Activated effector memory CD4-positive, alpha-beta T cell treated with Interleukin-2 at 50 U/mL for 16 hours (primary cell): ENCODE results near the gene GID8.
"Not testable (repeated sequence)": the region's sequence is repeated elsewhere in the genome, so short reads cannot be mapped to it uniquely, and the experiment has no call there.

Experiments
- DNase-seq: peaks from one replicate; pipeline ENCODE4 v3.0.0-alpha.2; 2020

The GID8 gene

DNA sequence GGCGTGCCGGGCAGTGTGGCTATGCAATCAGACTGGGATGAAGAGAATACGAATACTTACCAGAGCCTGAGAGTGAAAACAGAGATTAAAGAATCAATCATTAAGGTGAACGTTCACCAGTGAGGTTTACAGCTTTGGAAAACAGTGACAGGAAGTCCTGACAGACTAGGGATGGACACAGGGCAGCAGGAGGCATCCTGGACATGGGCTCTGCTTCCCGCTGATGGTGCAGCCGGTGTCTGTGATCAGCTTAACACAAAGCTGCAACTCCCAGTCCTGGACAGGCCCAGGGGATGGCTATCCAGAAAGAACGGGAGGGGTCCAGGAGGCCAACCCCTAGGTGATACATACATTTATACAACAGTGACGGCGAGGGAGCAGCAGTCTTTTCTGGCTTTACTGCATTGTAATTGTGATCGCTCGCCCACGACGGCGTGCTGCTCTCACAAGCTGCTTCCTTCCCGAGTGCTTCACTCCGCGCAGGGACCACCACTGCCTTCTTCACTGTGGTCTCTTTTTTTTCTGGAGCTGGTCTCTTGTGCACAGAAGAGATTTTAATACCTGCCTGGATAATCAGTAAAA is 32.3 kb upstream of the GID8 start:
- DNase-seq = no peak

DNA sequence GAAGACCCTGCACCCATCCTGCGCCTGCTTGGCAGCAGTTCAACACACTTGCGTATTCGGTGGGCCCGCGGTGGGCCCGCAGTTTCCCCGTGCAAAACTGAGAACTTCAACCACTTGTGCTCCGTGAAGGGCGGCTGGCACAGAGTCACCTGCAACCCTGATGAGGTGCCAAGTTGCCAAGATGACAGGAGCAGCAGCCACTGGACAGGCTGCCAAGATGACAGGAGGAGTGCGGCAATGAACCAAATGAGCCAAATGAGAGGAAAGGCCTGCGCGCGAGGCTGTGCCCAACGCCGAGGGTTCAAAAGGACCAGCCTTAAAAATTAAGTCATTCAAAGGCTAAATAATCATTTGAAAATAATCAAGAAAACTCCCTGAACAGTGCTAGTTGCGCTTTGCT is 31.7 kb upstream of the GID8 start:
- DNase-seq = no peak

GRCh38 chr20:62906647-62907375 is 31.1 kb upstream of the GID8 start:
- no peak for DNase-seq

DNA sequence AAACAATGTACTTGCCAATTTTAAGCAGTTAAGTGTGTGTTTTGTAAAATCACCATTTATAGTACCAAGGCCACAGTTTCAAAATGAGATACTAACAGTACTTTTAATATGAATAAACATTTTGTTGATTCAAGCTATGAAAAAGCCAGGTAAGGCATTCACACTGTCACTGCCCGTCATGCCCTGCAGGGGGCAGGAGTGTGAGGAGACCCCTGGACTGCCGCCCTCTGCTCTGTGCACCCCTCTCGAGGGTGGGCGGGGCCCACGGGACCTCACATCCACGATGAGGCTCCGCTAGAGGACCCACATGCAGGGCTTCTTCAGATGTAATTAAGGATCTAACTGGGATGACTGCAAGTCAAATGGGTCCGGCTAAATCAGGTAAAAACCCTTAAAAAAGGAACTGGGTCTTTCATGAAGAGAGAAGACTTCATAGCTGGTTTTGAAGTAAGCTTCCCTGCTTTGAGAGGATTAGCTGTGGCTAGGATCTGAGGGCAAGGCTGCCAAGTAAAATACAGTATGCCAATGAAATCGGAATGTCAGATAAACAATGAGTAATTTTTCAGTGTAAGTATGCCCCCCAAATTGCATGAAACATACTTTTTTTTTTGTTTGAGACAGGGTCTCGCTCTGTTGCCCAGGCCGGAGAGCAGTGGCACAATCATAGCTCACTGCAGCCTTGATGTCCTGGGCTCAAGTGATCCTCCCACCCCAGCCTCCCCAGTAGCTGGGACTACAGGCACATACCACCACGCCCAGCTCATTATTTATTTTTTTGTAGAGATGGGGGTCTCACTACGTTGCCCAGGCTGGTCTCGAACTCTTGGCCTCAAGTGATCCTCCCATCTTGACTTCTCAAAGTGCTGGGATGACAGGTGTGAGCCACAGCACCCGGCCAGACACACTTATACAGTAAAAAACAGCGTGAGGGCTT is 30.3 kb upstream of the GID8 start:
- DNase-seq = no peak

DNA sequence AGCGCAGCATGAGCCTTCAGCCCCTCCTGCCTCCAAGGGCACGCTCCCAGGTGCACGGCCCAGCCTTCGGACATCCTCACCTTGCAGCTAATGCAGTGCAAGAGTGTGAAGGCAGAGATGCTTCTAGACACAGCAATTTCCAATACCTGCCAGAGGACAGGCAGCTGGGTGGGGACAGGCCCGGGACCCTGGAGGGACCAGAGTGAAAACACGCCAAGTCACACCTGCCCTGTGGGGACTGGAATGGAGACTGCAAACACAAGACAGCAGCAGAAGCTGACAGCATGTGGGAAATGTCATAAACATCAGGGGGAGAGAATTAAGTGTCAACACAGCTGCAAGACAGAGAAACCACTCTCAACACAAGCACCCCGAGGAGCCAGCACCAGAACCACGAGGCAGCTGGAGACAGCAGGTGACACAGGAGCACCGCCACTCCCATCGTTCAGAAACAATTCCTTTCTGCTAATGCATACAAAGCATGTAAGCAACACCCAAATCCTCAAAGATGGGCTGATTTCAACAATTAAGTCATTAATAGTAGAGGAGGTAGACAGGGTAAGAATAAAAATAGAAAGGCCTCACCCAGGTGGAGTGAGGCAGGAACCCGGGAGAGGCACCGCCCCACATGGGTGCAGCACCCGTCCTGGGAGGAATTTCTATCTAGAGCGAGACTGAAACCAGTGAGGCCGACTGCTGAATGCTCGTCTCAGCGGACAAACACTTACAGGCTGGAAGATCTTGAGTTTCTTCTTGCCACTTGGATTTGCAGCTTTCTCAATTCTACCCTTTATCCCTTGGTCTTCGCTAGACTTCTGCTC is 28.8 kb upstream of the GID8 start:
- no peak for DNase-seq

GRCh38 chr20:62910217-62910766 is 27.7 kb upstream of the GID8 start:
- DNase-seq = no peak

DNA sequence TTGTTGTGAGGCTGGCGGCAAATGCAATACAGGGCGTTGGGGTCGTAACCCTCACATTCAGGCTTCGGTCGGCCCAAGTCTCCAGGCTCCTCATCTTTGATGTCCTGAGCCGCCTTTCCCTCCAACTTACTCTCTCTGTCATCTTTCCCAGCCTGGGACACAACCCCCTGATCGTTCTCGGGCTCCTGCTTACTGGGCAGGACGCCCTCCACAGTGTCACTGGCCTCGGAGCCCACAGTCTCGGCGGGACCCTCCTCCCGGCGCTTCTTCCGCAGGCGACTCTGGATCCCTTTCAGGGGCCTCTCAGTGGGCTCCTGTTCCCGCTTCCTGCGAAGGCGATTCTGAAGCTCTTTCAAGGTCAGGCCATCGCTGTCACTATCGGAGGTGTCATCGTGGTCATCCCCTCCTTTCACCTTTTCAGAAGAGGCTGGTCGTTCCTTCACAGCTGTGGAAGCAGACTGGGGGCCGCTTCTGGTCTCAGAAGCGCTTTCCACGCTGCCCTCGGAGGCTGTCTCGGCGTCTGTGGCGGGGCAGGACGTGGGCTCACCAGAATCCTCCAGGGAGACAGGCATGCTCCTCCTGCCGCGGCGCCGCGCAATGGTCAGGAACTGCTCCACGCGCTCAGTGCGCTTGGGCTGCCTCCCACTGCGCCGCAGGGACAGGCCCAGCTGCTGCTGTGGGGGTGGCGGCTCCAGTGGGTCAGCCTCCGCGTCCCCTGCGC is 27.0 kb upstream of the GID8 start:
- no peak for DNase-seq

DNA sequence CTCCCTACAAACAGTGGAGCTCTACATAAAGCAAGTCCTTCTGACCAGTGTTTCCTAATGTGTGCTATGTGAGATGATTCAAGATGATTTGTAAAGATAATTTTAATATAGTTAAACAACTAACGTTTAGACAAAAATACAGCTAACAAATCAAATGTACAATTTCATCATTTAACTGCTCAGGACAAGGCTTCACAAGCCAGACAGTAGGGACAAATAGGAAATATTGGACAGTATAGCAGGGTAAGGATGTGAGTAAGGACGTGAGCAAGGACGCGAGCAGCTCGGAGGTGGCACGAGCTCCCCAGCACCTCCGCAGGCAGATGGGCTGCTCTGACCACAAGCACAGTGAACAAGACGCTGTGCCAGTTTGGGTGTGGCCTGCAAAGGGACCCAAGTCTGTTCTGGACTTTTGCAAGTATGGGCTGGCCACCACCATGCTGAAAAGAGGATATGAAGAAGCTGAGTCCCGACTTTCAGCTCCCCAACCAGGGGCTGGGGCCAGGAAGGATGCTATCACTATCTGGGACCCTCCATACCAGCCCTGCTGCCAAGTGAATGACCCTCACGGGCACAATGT is 26.2 kb upstream of the GID8 start:
- no peak for DNase-seq

GRCh38 chr20:62913043-62913630 is 24.8 kb upstream of the GID8 start:
- DNase-seq = no peak

- DNase-seq = no peak
These were observed 23.5 kb upstream of the GID8 start for GRCh38 chr20:62914436-62914835.

DNA sequence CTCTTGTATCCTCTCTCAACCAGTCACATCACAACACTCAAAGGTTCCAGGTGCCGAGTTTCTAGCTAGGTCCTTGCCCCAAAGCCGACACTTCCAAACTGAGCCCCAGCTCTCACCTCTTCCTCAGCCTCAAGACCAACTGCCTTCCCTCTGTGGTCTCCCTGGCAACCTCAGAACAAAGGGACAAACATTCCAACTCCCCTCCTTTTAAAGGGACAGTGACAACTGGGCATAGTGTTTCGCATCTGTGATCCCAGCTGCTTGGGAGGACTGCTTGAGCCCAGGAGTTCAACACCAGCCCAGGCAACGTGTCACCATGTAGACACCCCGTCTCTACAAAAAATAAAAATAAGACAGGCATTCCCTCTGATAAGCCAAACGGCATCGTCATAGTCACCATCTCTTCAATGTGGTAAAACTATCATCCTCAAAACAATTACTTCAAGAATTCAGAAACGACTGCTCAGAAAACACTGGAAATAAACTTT is 22.9 kb upstream of the GID8 start:
- DNase-seq = no peak

DNA sequence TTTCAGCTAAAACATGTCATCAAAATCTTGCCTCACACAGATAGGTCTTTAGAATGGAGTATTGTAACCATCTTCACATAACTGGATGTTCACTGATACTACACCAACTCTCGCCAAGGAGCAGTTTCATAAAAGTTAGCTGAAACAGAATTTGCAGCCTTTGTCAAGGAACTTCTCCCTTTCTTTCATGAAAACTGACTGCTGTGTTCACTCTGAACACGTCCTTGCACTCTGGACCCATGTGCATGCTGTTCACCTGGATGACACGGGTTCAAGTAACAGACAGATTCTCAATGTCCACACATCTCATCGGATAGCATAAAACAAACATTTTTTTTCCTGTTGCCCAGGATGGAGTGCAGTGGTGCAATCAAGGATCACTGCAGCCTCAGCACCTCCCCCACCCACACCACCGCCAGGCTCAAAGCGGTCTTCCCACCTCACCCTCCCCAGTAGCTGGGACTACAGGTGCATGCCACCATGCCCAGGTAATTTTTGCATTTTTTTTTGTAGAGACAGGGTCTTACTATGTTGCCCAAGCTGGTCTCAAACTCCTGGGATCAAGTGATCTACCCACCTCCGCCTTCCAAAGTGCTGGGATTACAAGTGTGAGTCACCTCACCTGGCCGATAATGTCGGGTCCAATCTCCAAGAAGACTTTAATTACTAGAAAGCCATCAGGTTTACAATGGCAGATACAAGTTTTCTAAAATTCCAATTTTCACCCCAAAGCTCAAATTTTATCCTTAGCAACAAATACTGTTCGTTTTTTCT is 21.1 kb upstream of the GID8 start:
- no peak for DNase-seq

GRCh38 chr20:62917720-62918119 is 20.2 kb upstream of the GID8 start:
- no peak for DNase-seq

- DNase-seq = no peak
These were observed 19.8 kb upstream of the GID8 start for GRCh38 chr20:62918147-62918546.

DNA sequence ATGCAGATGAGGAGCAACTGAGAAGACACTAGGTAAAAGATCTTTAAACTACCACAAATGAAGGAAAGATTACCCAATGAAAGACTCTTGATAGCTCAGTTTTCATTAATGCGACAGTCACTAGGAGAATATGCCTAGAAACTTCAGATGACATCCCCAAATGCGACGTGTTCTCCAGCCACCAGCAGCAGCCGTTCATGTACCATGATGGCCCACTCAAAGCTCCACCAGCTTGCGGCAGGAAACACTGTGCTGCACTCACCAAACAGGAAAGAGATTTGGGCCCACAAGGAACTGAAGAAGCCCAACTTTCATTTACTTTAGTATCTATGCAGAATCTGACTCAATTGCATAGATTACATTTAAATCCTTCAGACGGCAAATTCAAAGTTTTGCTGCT is 19.1 kb upstream of the GID8 start:
- DNase-seq = peak; percentile 35

DNA sequence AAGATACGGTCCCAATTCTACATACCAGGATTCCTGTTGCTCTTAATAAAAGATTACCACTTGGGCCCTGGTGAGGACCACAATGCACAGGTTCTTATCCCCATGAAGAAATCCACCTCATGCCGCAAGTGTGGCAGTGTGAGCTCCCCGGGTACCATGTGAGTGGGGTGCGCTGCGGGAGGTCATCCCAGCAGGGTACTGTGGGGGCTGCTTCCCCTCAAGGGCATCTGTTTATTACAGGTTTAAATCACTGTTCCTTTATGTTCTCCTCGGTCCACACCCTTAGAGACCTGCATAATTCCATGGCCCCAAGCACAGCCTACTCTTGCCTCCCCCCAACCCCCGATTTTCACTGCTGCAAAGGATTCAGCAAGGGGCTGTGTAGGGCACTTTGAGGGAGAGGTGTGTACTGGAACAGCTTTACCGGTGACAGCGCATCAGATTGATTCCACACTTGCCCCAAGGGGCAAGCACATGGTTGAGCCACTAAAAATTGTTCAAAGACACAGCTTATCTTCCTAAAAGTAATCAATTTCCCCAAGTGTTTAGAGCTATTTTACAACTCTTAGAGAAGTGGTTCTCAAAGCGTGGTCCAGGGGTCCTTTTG is 17.8 kb upstream of the GID8 start:
- no peak for DNase-seq

DNA sequence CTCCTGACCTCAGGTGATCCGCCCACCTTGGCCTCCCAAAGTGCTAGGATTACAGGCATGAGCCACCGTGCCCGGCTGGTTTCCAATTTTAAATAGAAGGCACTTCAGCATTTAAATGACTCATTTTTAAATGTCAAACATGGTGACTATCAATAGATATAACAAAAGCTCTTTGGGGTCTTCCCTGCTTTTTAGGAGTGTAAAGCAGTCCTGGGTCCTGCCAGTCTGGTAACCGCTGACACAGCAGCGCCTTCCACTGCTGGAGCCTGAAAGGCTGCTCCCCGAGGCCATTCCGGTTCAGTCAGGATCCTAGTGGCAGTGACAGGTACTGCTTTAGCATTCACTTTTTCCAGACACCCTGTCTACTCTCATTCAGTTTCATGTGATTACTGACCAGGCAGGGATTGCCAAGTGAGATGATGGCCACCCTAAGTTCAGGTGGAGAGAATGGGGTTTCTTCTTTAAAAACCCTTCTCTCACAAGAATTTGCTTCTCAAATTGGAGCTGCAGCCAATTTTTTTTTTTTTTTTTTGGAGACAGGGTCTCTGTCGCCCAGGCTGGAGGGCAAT is 16.7 kb upstream of the GID8 start:
- DNase-seq = peak; percentile 37

- peak; percentile 47 for DNase-seq
These were observed 15.5 kb upstream of the GID8 start for GRCh38 chr20:62922451-62922921.

DNA sequence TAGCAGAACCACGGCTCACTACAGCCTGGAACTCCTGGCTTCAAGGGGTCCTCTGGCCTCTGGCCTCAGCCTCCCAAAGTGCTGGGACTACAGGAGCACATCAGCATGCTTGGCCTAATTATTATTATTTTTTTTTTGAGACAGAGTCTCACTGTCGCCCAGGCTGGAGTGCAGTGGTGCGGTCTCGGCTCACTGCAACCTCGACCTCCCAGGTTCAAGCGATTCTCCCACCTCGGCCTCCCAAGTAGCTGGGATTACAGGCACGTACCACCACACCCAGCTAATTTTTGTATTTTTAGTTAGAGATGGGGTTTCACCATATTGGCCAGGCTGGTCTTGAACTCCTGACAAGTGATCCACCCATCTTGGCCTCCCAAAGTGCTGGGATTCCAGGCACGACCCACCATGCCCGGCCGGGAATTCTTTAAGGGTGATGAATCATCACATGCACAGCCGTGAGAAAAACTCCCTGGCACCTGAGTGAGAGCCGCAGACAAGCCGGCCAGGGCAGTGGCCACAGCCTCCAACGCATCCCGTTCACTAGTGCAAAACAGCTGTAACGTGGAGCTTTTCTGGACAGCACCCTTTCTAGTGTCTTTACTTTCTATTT is 14.8 kb upstream of the GID8 start:
- not testable (repeated sequence) for DNase-seq
